ENCODE measurements around the gene COL27A1.

Gene COL27A1

GRCh38 chr9:114289106-114289505 is 133.8 kb downstream of the COL27A1 start:
- TF ChIP-seq CTCF (IDR thresholded peaks at IDR 0.05; ENCODE audit: low read depth, low read length) = no peak
- DNase-seq (ENCODE audit: extremely low read depth, low read depth) = no peak

- TF ChIP-seq CTCF (IDR thresholded peaks at IDR 0.05; ENCODE audit: low read depth, low read length) = no peak
These were observed 134.5 kb downstream of the COL27A1 start for GRCh38 chr9:114289571-114290481.

GRCh38 chr9:114290561-114290986 is 135.2 kb downstream of the COL27A1 start:
- no peak for DNase-seq (ENCODE audit: extremely low read depth, low read depth)

More at GRCh38 chr9:114289571-114290481, 134.5 kb downstream of the COL27A1 start:
- DNase-seq (ENCODE audit: extremely low read depth, low read depth) = no peak

GRCh38 chr9:114291064-114291474 is 135.7 kb downstream of the COL27A1 start:
- no peak for DNase-seq (ENCODE audit: extremely low read depth, low read depth)
- peak; percentile 80 for TF ChIP-seq CTCF (IDR thresholded peaks at IDR 0.05; ENCODE audit: low read depth, low read length)

More at GRCh38 chr9:114290561-114290986, 135.2 kb downstream of the COL27A1 start:
- no peak for TF ChIP-seq CTCF (IDR thresholded peaks at IDR 0.05; ENCODE audit: low read depth, low read length)

GRCh38 chr9:114291886-114292590 is 136.7 kb downstream of the COL27A1 start:
- no peak for DNase-seq (ENCODE audit: extremely low read depth, low read depth)
- no peak for TF ChIP-seq CTCF (IDR thresholded peaks at IDR 0.05; ENCODE audit: low read depth, low read length)

- DNase-seq (ENCODE audit: extremely low read depth, low read depth) = no peak
- TF ChIP-seq CTCF (IDR thresholded peaks at IDR 0.05; ENCODE audit: low read depth, low read length) = no peak
These were observed 139.3 kb downstream of the COL27A1 start for GRCh38 chr9:114294664-114295063.

- DNase-seq (ENCODE audit: extremely low read depth, low read depth) = no peak
- no peak for TF ChIP-seq CTCF (IDR thresholded peaks at IDR 0.05; ENCODE audit: low read depth, low read length)
These were observed 141.0 kb downstream of the COL27A1 start for GRCh38 chr9:114296338-114296737.

All from AG09319 (cell line).